ENCODE data around the gene RNASET2.
"Not testable (repeated sequence)": the region's sequence is repeated elsewhere in the genome, so short reads cannot be mapped to it uniquely, and the experiment has no call there.

Gene RNASET2

GRCh38 chr6:166902211-166902755 lies 54.1 kb downstream of the RNASET2 start:
- DNase-seq (ENCODE audit: low read depth): no peak

- DNase-seq (ENCODE audit: low read depth): no peak
Measured at GRCh38 chr6:166901626-166902025, 54.7 kb downstream of the RNASET2 start.

GRCh38 chr6:166900956-166901607 lies 55.3 kb downstream of the RNASET2 start:
- no peak for DNase-seq (ENCODE audit: low read depth)

GRCh38 chr6:166900130-166900708 lies 56.1 kb downstream of the RNASET2 start:
- DNase-seq (ENCODE audit: low read depth): no peak

- no peak for DNase-seq (ENCODE audit: low read depth)
Measured at GRCh38 chr6:166898910-166899309, 57.4 kb downstream of the RNASET2 start.

- not testable (repeated sequence) for DNase-seq (ENCODE audit: low read depth)
Measured at GRCh38 chr6:166894614-166895013, 61.7 kb downstream of the RNASET2 start.

- not testable (repeated sequence) for DNase-seq (ENCODE audit: low read depth)
Measured at GRCh38 chr6:166892472-166892871, 63.9 kb downstream of the RNASET2 start.

- not testable (repeated sequence) for DNase-seq (ENCODE audit: low read depth)
Measured at GRCh38 chr6:166886773-166887172, 69.6 kb downstream of the RNASET2 start.

- DNase-seq (ENCODE audit: low read depth): not testable (repeated sequence)
Measured at GRCh38 chr6:166884958-166885357, 71.4 kb downstream of the RNASET2 start.

GRCh38 chr6:166879594-166879993 lies 76.8 kb downstream of the RNASET2 start:
- DNase-seq (ENCODE audit: low read depth): no peak
